A549 (cell line): ENCODE data around the gene SCRN1. TPM values are rescaled to one million over a fixed set of nuclear protein-coding genes. Genes with fewer than 3 reads are reported as not detected.

Source experiments
- ATAC-seq, 2 experiments: fragments of 200-7000 bp in 1 of 2; fragments of >200 bp in 1 of 2; cut with Nextera tagmentation in 1 of 2; cut with Tn5 transposase in 1 of 2; 3 replicates each; pipeline versions ENCODE4 v1.8.0 to v1.9.1; 2018 to 2020; ENCODE audit warnings: mild to moderate bottlenecking in 1 of 2, moderate library complexity in 1 of 2
- CTCF ChIA-PET: fragments of 300-600 bp; sonication (Branson Sonifier 250); formaldehyde crosslinking; extraction: SDS; loops from one replicate; lab custom pipeline; 2021; ENCODE audit warnings: antibody characterized with exemption, inconsistent platforms; lab: Yijun Ruan, JAX
- POLR2A ChIA-PET: fragments of 350-600 bp; formaldehyde crosslinking; extraction: SDS; loops from one replicate; lab custom pipeline; 2021; ENCODE audit warnings: antibody characterized with exemption, inconsistent platforms; lab: Yijun Ruan, JAX
- DNase-seq, 2 experiments: peaks; one replicate each; pipeline versions ENCODE4 v3.0.0 to v3.0.0-alpha.2; 2011 to 2016; ENCODE audit warnings: low read depth in 1 of 2, low spot score in 1 of 2
- FAIRE-seq: peaks from 2 replicates; lab custom pipeline; 2011; peaks lifted over from hg19 to GRCh38; lab: Jason Lieb, UNC
- H3K27ac ChIP-seq, 2 experiments: fragments of >200 bp; sonication (Bioruptor Twin); formaldehyde crosslinking; 3 replicates each; pipeline ENCODE4 v1.5.1; 2016 to 2017
- H3K4me1 ChIP-seq: fragments of >200 bp; sonication (Bioruptor Twin); formaldehyde crosslinking; 3 replicates; pipeline ENCODE4 v1.6.1; 2016
- H3K4me2 ChIP-seq: fragments of >200 bp; sonication (Bioruptor Twin); formaldehyde crosslinking; 3 replicates; pipeline ENCODE4 v1.6.1; 2016
- H3K4me3 ChIP-seq: fragments of >200 bp; sonication (Bioruptor Twin); formaldehyde crosslinking; 3 replicates; pipeline ENCODE4 v1.5.1; 2016
- H3K9me3 ChIP-seq: fragments of >200 bp; sonication (Bioruptor Twin); formaldehyde crosslinking; 3 replicates; pipeline ENCODE4 v1.6.1; 2016
- BCL3 ChIP-seq: fragments of >200 bp; sonication (Bioruptor Twin); formaldehyde crosslinking; IDR thresholded peaks from 3 replicates; pipeline ENCODE4 v1.6.1; 2016
- CBX8 ChIP-seq: fragments of 200-600 bp; sonication (generic); IDR thresholded peaks from 2 replicates; pipeline ENCODE4 v1.6.1; 2016
- CHD2 ChIP-seq: fragments of 150-350 bp; IDR thresholded peaks from 2 replicates; pipeline ENCODE4 v1.6.1; 2014; ENCODE audit warnings: low read length; ENCODE audit not compliant: partially characterized antibody
- EHF ChIP-seq: fragments of 250-450 bp; sonication (Bioruptor Pico); IDR thresholded peaks from 2 replicates; pipeline ENCODE4 v1.5.0; 2020; ENCODE audit warnings: mild to moderate bottlenecking
- FOSL2 ChIP-seq, 2 experiments: fragments of 450-650 bp in 1 of 2; fragments of >200 bp in 1 of 2; sonication (Bioruptor Twin) in 1 of 2; formaldehyde crosslinking; IDR thresholded peaks; 2 replicates each; pipeline versions ENCODE4 v1.5.0 to v1.6.1; 2016 to 2020; ENCODE audit warnings: mild to moderate bottlenecking in 1 of 2, moderate library complexity in 1 of 2
- FOXS1 ChIP-seq: fragments of 250-450 bp; sonication (Bioruptor Pico); IDR thresholded peaks from 2 replicates; pipeline ENCODE4 v1.5.0; 2020; ENCODE audit warnings: mild to moderate bottlenecking, moderate library complexity
- HDAC2 ChIP-seq: fragments of 200-600 bp; sonication (generic); IDR thresholded peaks from 2 replicates; pipeline ENCODE4 v1.6.1; 2016
- HES2 ChIP-seq: fragments of >200 bp; sonication (Bioruptor Twin); formaldehyde crosslinking; IDR thresholded peaks from 2 replicates; pipeline ENCODE4 v1.6.1; 2016
- HEYL ChIP-seq: fragments of 250-450 bp; sonication (Bioruptor Pico); IDR thresholded peaks from 2 replicates; pipeline ENCODE4 v1.8.0; 2021; ENCODE audit warnings: mild to moderate bottlenecking, moderate library complexity
- HOXA7 ChIP-seq: fragments of 250-450 bp; sonication (Bioruptor Pico); IDR thresholded peaks from 2 replicates; pipeline ENCODE4 v1.5.0; 2020; ENCODE audit warnings: mild to moderate bottlenecking, moderate library complexity
- JUN ChIP-seq, 2 experiments: fragments of >200 bp; sonication (Bioruptor Twin); formaldehyde crosslinking; IDR thresholded peaks; 2 replicates in 1 of 2; 3 replicates in 1 of 2; pipeline ENCODE4 v1.6.1; 2016 to 2017
- MAX ChIP-seq: IDR thresholded peaks from 2 replicates; pipeline ENCODE4 v1.6.1; 2012
- MAZ ChIP-seq: fragments of 150-350 bp; IDR thresholded peaks from 2 replicates; pipeline ENCODE4 v1.6.1; 2014; ENCODE audit warnings: antibody characterized with exemption, low read depth, low read length, borderline replicate concordance
- MYC ChIP-seq: IDR thresholded peaks from 2 replicates; pipeline ENCODE4 v1.6.1; 2012; ENCODE audit warnings: mild to moderate bottlenecking, inconsistent platforms, low read length, improper control_type of control experiment, borderline replicate concordance
- NFE2L2 ChIP-seq: fragments of 150-350 bp; conservative IDR thresholded peaks from 2 replicates; pipeline ENCODE4 v1.6.1; 2014; ENCODE audit warnings: low read length
- PBX3 ChIP-seq: IDR thresholded peaks from 2 replicates; pipeline ENCODE4 v1.6.1; 2012
- PHF8 ChIP-seq: fragments of 200-600 bp; sonication (generic); IDR thresholded peaks from 2 replicates; pipeline ENCODE4 v1.6.1; 2016; ENCODE audit warnings: low read depth, mild to moderate bottlenecking, antibody characterized with exemption, moderate library complexity, borderline replicate concordance
- POLR2AphosphoS2 ChIP-seq: conservative IDR thresholded peaks from 2 replicates; pipeline ENCODE4 v1.6.1; 2012; ENCODE audit warnings: low read length, improper control_type of control experiment, inconsistent platforms
- SMC3 ChIP-seq: fragments of >200 bp; sonication (Bioruptor Twin); formaldehyde crosslinking; IDR thresholded peaks from 3 replicates; pipeline ENCODE4 v1.6.1; 2018; ENCODE audit warnings: inconsistent platforms
- SREBF2 ChIP-seq: fragments of 450-650 bp; IDR thresholded peaks from 2 replicates; pipeline ENCODE4 v1.6.1; 2014; ENCODE audit warnings: mild to moderate bottlenecking, moderate library complexity
- WGBS: methylation state at CpG from one replicate; pipeline ENCODE4 v1.1.6; 2017; ENCODE audit errors: missing lambda C conversion rate; 5-methylcytosine and 5-hydroxymethylcytosine counted together
- polyA plus RNA-seq, 4 experiments: library from polyadenylated mRNA; depleted of rRNA in 3 of 4; stranded (reverse); fragments of >200 nt; fragmentation: RNase III in 1 of 4; extraction: RNeasy Plus Mini Kit Qiagen cat#74134 plus additional on column Dnase treatment in 1 of 4; gene quantifications; 2 replicates in 3 of 4; 3 replicates in 1 of 4; pipeline ENCODE4 v1.2.3, GENCODE V29; 2011 to 2017
- TF ChIP-seq, protein P1 (sequence below): IDR thresholded peaks from 2 replicates; pipeline ENCODE4 v1.6.1; 2012; ENCODE audit warnings: low read depth, borderline replicate concordance

The SCRN1 gene
- polyA plus RNA-seq, 2 of the 4 experiments (the other 2 are of a cell fraction) = 49.7 to 88.9 TPM

- TF ChIP-seq HES2 (no peak), POLR2AphosphoS2 (no peak)
Measured at GRCh38 chr7:30027740-30028215, 38.2 kb upstream of the SCRN1 start (continued).

DNA sequence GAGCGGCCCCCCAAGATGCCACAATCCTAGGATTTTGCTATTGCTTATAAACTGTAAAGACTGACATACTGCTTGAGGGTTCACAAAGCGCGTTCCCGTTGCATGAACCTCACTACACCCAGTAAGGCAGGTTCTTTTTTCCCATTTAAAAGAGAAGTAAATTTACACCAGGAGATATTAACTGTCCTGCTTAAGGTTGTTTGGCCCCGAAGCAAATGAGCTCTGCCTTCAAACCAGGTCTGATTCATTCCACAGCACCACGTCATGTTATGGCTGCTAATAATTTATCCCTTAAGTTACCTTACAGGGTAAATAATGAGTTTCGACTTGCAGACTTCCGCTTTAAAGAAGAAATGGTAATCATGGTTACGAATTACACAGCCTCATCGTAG lies 37.5 kb upstream of the SCRN1 start:
- peak overlapping the region; percentile 86 for H3K4me2 ChIP-seq
- TF ChIP-seq MYC (0 out of 2 replicates have a peak, but pooled peaks have one; percentile 3), FOXS1 (CRISPR knock-in tag) (no peak), EHF (CRISPR knock-in tag) (no peak), HOXA7 (CRISPR knock-in tag) (no peak), FOSL2 (IDR thresholded peaks at IDR 0.05) (no peak), FOSL2 (CRISPR knock-in tag; IDR thresholded peaks at IDR 0.05) (peak; percentile 17; the same call in 1 of the 2 replicates), SREBF2 (no peak)
- POLR2A ChIA-PET = interaction anchor here (0.6 to 1.5 kb wide), 4 partner anchors 14 to 39 kb away, joined by 4 to 8 read pairs (median 4); partner anchors contain the start of gene SCRN1
- DNase-seq (peak; percentile 36 to 59), FAIRE-seq (no peak), ATAC-seq (peak; percentile 25 to 44; a peak in 5 of 6 replicates)
- H3K9me3 ChIP-seq = no peaks in the 10 kb centered on the region
- H3K4me1 ChIP-seq = peaks cover 13% of the 10 kb centered on the region; the same call in 2 of the 3 replicates
- CTCF ChIA-PET = interaction anchor here (1.4 to 2.1 kb wide), 2 partner anchors 35 to 47 kb away, joined by 5 to 9 read pairs; no protein-coding TSS in a partner anchor
- peak overlapping the region; percentile 71 for H3K4me3 ChIP-seq
- under 1% methylated on average over 10 of the region's 10 CpGs for WGBS
- peak overlapping the region; percentile 75 to 94 for H3K27ac ChIP-seq

DNA sequence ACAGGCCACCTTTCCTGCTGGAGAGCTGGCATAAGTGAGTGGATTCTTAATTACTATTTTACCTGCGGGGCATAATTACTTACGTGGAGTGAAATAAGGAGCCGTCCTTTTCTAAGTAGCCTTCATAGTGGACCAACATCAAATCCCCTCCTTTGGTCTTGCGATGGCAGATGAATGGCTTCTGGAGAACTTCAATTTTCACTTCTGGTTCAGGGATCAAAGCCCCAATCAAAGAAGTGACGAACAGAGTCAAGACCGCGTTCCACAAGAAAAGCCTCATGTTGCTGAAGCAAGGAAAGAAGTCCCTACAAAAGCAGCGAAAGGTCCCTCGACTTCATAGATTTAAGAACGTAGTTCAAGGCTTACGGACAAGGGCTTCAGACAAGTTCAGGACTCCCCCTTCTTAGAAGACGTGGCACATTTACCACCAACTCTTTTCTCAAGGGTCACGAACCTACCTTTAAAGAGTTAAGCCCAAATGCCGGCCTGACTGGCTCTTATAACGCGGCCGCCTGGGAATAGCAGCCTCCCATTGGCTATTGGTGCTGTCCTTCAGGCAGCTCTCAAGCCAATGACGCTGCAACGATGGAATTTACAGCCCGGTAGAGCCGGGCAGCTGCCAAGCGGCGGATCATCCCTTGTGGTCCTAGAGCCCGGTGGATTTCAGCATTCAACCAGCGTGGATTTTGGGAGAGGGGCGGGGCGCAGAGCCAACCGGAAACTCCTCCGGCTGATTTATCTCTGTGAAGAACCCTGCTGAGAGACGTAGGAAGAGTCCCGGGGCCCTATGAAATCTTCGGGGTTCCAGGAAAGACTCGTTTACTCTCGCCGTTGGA lies 36.8 kb upstream of the SCRN1 start, which contains the start of gene FKBP14:
TSS of gene FKBP14 (minus strand) at position 474 of the 836 bp plus-strand sequence. CDS start at position 280, 194 bp downstream.
- Histone ChIP-seq H3K27ac (peak within 1 kb of the TSS; percentile 76 to 94), H3K9me3 (no peaks in the 10 kb centered on the region), H3K4me1 (peaks cover 13% of the 10 kb centered on the region; the same call in 2 of the 3 replicates), H3K4me2 (peak within 1 kb of the TSS; percentile 86), H3K4me3 (peak within 1 kb of the TSS; percentile 71)
- TF ChIP-seq JUN (IDR thresholded peaks at IDR 0.05) (peak in 1 of 2 experiments; percentile 60; a peak in 2 of 5 replicates), SMC3 (no peak), HDAC2 (no peak), MAX (peak; percentile 69), CBX8 (no peak), PHF8 (0 out of 2 replicates have a peak, but pooled peaks have one; percentile 31), HEYL (no peak), MAZ (no peak), MYC (0 out of 2 replicates have a peak, but pooled peaks have one; percentile 12), NFE2L2 (no peak), PBX3 (peak; percentile 98), BCL3 (0 out of 3 replicates have a peak, but pooled peaks have one; percentile 31), HOXA7 (CRISPR knock-in tag) (no peak), CHD2 (no peak)
- TF ChIP-seq, protein P1, sequence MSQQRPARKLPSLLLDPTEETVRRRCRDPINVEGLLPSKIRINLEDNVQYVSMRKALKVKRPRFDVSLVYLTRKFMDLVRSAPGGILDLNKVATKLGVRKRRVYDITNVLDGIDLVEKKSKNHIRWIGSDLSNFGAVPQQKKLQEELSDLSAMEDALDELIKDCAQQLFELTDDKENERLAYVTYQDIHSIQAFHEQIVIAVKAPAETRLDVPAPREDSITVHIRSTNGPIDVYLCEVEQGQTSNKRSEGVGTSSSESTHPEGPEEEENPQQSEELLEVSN = no peak
- 3% methylated on average over 35 of the region's 35 CpGs for WGBS
- CTCF ChIA-PET = interaction anchor here (2.1 kb wide), 1 partner anchor 36 kb away, joined by 9 read pairs; no protein-coding TSS in a partner anchor
- DNase-seq (peak; percentile 96 to 100), FAIRE-seq (no peak), ATAC-seq (peak; percentile 90 to 94)
- POLR2A ChIA-PET = interaction anchor here (1.0 to 1.5 kb wide), 3 partner anchors 14 to 38 kb away, joined by 4 to 8 read pairs (median 4); partner anchors contain the start of gene SCRN1
